Measurements from ENCODE around the gene PDCD1.

PDCD1 gene

GRCh38 chr2:241905716-241906377, 47.2 kb upstream of the PDCD1 start:
- H3K27ac ChIP-seq (ENCODE audit: extremely low read depth, low read depth, low read length), result no peak overlapping the region
- CTCF ChIA-PET, result interaction anchor here (0.6 to 0.7 kb wide), 2 partner anchors 59 to 288 kb away, joined by 3 to 4 read pairs; no protein-coding TSS in a partner anchor
- POLR2A ChIA-PET, result no interaction called here
- H3K9me3 ChIP-seq (ENCODE audit: control insufficient read depth, insufficient read depth, low read depth, low read length), result no peaks in the 10 kb centered on the region
- no peak overlapping the region for H3K4me3 ChIP-seq (ENCODE audit: low read depth, low read length)
- H3K36me3 ChIP-seq (ENCODE audit: control insufficient read depth in 2 of 2, insufficient read depth in 1 of 2, low read length in 2 of 2), result no peaks in the 10 kb centered on the region
- TF ChIP-seq ZNF585B (tag by site-specific recombination; IDR thresholded peaks at IDR 0.05) (no peak), BCL11A (tag by site-specific recombination; IDR thresholded peaks at IDR 0.05; ENCODE audit: low read depth) (no peak), ZNF324 (tag by site-specific recombination; IDR thresholded peaks at IDR 0.05) (no peak), KLF16 (tag by site-specific recombination; IDR thresholded peaks at IDR 0.05) (no peak), ZNF785 (tag by site-specific recombination; IDR thresholded peaks at IDR 0.05) (no peak), ZNF175 (tag by site-specific recombination; IDR thresholded peaks at IDR 0.05) (no peak), ZBTB1 (tag by site-specific recombination; IDR thresholded peaks at IDR 0.05) (no peak)
- no peaks in the 10 kb centered on the region for H3K4me1 ChIP-seq (ENCODE audit: control insufficient read depth, insufficient read depth, low read length)

- no peaks in the 10 kb centered on the region for H3K4me1 ChIP-seq (ENCODE audit: control insufficient read depth, insufficient read depth, low read length)
- H3K9me3 ChIP-seq (ENCODE audit: control insufficient read depth, insufficient read depth, low read depth, low read length), result no peaks in the 10 kb centered on the region
- CTCF ChIA-PET, result interaction anchor here (0.7 kb wide), 1 partner anchor 60 kb away, joined by 4 read pairs; no protein-coding TSS in a partner anchor
- no peaks in the 10 kb centered on the region for H3K36me3 ChIP-seq (ENCODE audit: control insufficient read depth in 2 of 2, insufficient read depth in 1 of 2, low read length in 2 of 2)
- POLR2A ChIA-PET, result interaction anchor here (1.2 kb wide), 1 partner anchor 11 kb away, joined by 3 read pairs; no protein-coding TSS in a partner anchor
- H3K4me3 ChIP-seq (ENCODE audit: low read depth, low read length), result no peak overlapping the region
- H3K27ac ChIP-seq (ENCODE audit: extremely low read depth, low read depth, low read length), result no peak overlapping the region
- TF ChIP-seq ZNF658 (tag by site-specific recombination; IDR thresholded peaks at IDR 0.05) (no peak), ZNF510 (tag by site-specific recombination; IDR thresholded peaks at IDR 0.05; ENCODE audit: insufficient replicate concordance) (no peak), ZNF707 (tag by site-specific recombination; IDR thresholded peaks at IDR 0.05) (no peak), MYNN (tag by site-specific recombination; IDR thresholded peaks at IDR 0.05; ENCODE audit: borderline replicate concordance) (no peak), ZNF248 (tag by site-specific recombination; IDR thresholded peaks at IDR 0.05) (no peak), ZNF670 (tag by site-specific recombination; IDR thresholded peaks at IDR 0.05; ENCODE audit: low read depth) (no peak), ZNF239 (tag by site-specific recombination; IDR thresholded peaks at IDR 0.05) (no peak), ELK4 (IDR thresholded peaks at IDR 0.05; ENCODE audit: borderline replicate concordance, low read depth, low read length) (no peak), ZNF513 (tag by site-specific recombination; IDR thresholded peaks at IDR 0.05) (no peak), ZBTB10 (tag by site-specific recombination; IDR thresholded peaks at IDR 0.05) (no peak), ZNF792 (tag by site-specific recombination; IDR thresholded peaks at IDR 0.05) (no peak), ZNF48 (tag by site-specific recombination; IDR thresholded peaks at IDR 0.05) (no peak), WT1 (tag by site-specific recombination; IDR thresholded peaks at IDR 0.05) (no peak), ZNF692 (tag by site-specific recombination; IDR thresholded peaks at IDR 0.05) (no peak), INSM2 (tag by site-specific recombination; IDR thresholded peaks at IDR 0.05) (no peak), ZNF629 (tag by site-specific recombination; IDR thresholded peaks at IDR 0.05) (no peak), ZNF311 (tag by site-specific recombination; IDR thresholded peaks at IDR 0.05; ENCODE audit: borderline replicate concordance) (no peak), ZSCAN16 (tag by site-specific recombination; IDR thresholded peaks at IDR 0.05) (no peak), ZNF785 (tag by site-specific recombination; IDR thresholded peaks at IDR 0.05) (no peak)
These were observed 46.4 kb upstream of the PDCD1 start for GRCh38 chr2:241904791-241905710.

Data from HEK293 (cell line).